ENCODE data around the gene KSR1.

The KSR1 gene

DNA sequence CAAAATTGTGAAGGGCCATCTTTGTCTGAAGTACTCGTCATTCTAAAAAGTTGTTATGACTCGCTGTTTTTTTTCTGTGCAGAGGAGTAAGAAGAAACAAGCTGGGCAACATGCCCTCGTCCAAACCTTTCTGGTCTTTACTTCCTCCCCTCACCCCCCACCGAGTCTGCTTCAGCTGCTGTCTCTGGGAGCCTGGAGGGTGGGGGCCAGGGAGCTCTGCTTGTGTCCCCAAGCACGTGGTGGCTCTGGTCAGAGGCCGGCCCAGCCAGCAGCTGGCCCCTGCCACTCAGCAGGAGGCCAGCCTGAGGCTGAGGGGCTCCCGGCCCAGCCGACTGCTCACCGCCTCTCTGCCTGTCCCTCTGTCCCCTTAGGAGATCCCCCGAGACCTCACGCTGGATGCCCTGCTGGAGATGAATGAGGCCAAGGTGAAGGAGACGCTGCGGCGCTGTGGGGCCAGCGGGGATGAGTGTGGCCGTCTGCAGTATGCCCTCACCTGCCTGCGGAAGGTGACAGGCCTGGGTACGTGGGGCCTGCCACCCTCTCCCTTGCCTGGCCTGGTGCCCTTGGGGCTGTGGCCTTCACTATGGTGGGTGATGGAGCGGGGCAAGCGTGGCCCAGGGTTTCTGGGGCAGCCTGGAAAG is 121.0 kb downstream of the KSR1 start:
- no peak overlapping the region for H3K4me3 ChIP-seq (ENCODE audit: low read depth, low read length)
- peaks cover 2% of the 10 kb centered on the region for H3K36me3 ChIP-seq (replicated peaks)
- TF ChIP-seq, protein P1, sequence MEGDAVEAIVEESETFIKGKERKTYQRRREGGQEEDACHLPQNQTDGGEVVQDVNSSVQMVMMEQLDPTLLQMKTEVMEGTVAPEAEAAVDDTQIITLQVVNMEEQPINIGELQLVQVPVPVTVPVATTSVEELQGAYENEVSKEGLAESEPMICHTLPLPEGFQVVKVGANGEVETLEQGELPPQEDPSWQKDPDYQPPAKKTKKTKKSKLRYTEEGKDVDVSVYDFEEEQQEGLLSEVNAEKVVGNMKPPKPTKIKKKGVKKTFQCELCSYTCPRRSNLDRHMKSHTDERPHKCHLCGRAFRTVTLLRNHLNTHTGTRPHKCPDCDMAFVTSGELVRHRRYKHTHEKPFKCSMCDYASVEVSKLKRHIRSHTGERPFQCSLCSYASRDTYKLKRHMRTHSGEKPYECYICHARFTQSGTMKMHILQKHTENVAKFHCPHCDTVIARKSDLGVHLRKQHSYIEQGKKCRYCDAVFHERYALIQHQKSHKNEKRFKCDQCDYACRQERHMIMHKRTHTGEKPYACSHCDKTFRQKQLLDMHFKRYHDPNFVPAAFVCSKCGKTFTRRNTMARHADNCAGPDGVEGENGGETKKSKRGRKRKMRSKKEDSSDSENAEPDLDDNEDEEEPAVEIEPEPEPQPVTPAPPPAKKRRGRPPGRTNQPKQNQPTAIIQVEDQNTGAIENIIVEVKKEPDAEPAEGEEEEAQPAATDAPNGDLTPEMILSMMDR (IDR thresholded peaks at IDR 0.05; ENCODE audit: low read depth, low read length, missing control alignments) = no peak
- H3K27me3 ChIP-seq (replicated peaks) = no peaks in the 10 kb centered on the region
- in situ Hi-C loops (cut with HindIII; ENCODE audit: low pct_ligation_motif_present, low sequenced_read_pairs) = no loop called here
- H3K27ac ChIP-seq = peak overlapping the region; percentile 73
- DNase-seq = peak; percentile 66

DNA sequence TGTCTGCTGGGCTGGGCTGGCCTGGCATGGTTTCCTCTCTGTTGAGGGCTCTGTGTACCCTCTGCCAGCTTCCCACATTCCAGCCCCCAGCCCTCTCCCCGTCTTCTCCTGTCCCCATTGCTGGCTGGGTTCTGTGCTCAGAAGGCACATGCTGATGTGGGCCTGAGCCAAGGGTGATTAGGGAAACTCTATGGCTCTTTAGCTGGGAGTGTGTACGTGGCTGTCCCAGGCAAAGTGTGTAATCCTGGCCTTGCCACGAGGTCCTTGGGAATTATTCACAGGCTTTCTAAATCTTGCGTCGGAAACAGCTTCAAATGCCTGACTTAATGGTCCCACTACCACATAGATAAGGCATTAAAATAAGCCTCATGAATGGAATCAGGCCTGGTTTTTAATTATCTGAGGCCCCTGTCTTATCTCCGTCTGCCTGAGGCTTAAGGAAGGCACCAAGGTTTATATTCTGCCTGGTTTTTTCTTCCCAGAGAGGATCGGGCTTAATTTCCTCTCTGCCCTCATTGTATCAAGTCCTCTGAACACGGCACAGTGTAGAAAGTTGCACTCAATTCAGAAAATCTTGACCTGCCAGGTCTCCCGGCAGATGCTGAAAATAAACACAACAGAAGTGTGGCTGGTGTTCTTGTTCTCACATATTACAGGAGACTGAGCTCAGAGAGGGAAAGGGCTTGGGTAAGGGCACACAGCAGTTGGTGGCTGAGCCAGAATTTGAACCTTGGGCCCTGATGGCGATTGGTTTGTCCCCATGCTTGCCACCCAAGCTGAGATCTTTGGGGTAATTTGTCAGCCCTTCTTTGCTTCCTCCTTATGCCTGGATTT is 121.9 kb downstream of the KSR1 start:
- H3K27me3 ChIP-seq (replicated peaks) = no peaks in the 10 kb centered on the region
- H3K4me3 ChIP-seq (ENCODE audit: low read depth, low read length) = no peak overlapping the region
- H3K36me3 ChIP-seq (replicated peaks) = peaks cover 4% of the 10 kb centered on the region
- no peak for DNase-seq
- H3K27ac ChIP-seq = peak overlapping the region; percentile 73
- in situ Hi-C loops (cut with HindIII; ENCODE audit: low pct_ligation_motif_present, low sequenced_read_pairs) = no loop called here
- TF ChIP-seq, protein P1 (IDR thresholded peaks at IDR 0.05; ENCODE audit: low read depth, low read length, missing control alignments) = no peak

DNA sequence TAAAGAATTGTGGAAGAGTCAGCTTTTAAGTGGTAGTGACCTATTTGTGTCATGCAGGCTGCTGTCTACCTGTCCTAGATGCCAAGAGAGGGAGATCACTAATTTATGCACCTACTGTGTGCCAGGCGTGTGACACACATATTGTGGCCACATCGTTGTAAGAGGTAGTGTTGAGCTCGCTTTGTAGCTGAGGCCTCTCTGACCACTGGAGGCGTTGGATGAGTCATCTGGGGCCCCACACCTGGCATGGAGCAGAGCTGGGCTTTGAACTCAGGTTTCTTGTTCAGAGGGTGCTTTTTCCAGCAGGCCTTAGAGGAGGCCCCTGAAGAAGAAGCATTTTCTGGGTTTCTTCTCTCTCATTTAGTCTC is 122.5 kb downstream of the KSR1 start:
- TF ChIP-seq, protein P1 (IDR thresholded peaks at IDR 0.05; ENCODE audit: low read depth, low read length, missing control alignments) = peak; percentile 24
- in situ Hi-C loops (cut with HindIII; ENCODE audit: low pct_ligation_motif_present, low sequenced_read_pairs) = no loop called here
- no peaks in the 10 kb centered on the region for H3K27me3 ChIP-seq (replicated peaks)
- peak overlapping the region; percentile 9 for H3K27ac ChIP-seq
- no peak for DNase-seq
- no peak overlapping the region for H3K4me3 ChIP-seq (ENCODE audit: low read depth, low read length)
- peaks cover 8% of the 10 kb centered on the region for H3K36me3 ChIP-seq (replicated peaks)

DNA sequence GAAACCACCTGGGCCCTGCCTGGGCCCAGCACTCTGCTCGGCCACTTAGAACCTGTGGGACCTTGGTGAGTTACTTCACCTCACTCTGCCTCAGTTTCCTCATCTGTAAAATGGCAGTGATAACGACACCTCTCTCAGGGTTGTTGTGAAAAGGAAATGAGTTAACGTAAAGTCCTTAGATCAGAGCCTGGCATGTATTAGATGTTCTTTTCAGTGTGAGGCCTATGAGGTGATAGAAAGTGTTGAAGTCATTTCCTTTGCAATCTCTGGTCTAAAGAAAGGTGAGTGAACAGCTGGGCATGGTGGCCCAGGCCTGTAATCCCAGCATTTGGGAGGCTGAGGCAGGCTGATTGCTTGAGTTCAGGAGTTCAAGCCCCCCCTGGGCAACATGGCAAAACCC is 123.1 kb downstream of the KSR1 start:
- peaks cover 13% of the 10 kb centered on the region for H3K36me3 ChIP-seq (replicated peaks)
- H3K27ac ChIP-seq = no peak overlapping the region
- no peak overlapping the region for H3K4me3 ChIP-seq (ENCODE audit: low read depth, low read length)
- DNase-seq = no peak
- H3K27me3 ChIP-seq (replicated peaks) = no peaks in the 10 kb centered on the region
- in situ Hi-C loops (cut with HindIII; ENCODE audit: low pct_ligation_motif_present, low sequenced_read_pairs) = no loop called here
- TF ChIP-seq, protein P1 (IDR thresholded peaks at IDR 0.05; ENCODE audit: low read depth, low read length, missing control alignments) = no peak

DNA sequence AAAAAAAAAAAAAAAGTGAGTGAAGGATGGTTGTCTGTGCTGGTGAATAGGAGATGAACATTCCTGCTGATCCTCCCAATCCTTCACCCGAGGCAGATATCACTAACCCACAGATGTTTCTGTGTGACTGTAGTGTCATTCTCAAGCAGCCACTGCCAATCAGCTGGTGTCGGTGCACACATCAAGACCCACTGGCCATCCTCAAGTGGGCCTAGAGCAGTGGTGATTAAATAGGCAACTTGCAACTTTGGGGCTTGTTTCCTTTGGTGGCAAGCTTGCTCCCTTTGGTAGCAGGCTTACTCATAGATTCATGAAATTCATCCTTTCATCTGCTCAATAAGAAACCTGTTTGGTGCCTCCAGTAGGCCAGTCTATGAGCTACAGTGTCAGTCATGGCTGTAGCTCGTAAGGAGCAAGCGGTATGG is 123.7 kb downstream of the KSR1 start:
- no peak for DNase-seq
- Histone ChIP-seq H3K27me3 (replicated peaks) (no peaks in the 10 kb centered on the region), H3K27ac (no peak overlapping the region), H3K4me3 (ENCODE audit: low read depth, low read length) (no peak overlapping the region), H3K36me3 (replicated peaks) (peaks cover 18% of the 10 kb centered on the region)
- in situ Hi-C loops (cut with HindIII; ENCODE audit: low pct_ligation_motif_present, low sequenced_read_pairs) = no loop called here
- TF ChIP-seq, protein P1 (IDR thresholded peaks at IDR 0.05; ENCODE audit: low read depth, low read length, missing control alignments) = no peak
